ENCODE measurements around the gene LIMCH1. TPM values are rescaled to one million over a fixed set of nuclear protein-coding genes. Genes with fewer than 3 reads are reported as not detected.
"Not testable (repeated sequence)": the region's sequence is repeated elsewhere in the genome, so short reads cannot be mapped to it uniquely, and the experiment has no call there.

The LIMCH1 gene
- total RNA-seq, 2 donors from 2014 or later: 3.1 to 5.8 TPM

- no peaks in the 10 kb centered on the region for H3K9me3 ChIP-seq (ENCODE audit: control insufficient read depth, low read length)
- peaks cover 47% of the 10 kb centered on the region for H3K27me3 ChIP-seq (ENCODE audit: control insufficient read depth, insufficient read depth, low read length, poor library complexity, severe bottlenecking)
- H3K27ac ChIP-seq (ENCODE audit: low read depth, low read length): no peak overlapping the region
- TF ChIP-seq CTCF (conservative IDR thresholded peaks at IDR 0.05): no peak
- DNase-seq: no peak
- H3K27me3 Mint-ChIP-seq (ENCODE audit: insufficient read depth): peaks cover 55% of the 10 kb centered on the region
- H3K4me3 Mint-ChIP-seq: no peak overlapping the region
- no peak overlapping the region for H3K9ac ChIP-seq (ENCODE audit: extremely low read depth, low read length, poor library complexity, severe bottlenecking)
- H3K4me3 ChIP-seq (ENCODE audit: low read length): no peak overlapping the region
- no peak overlapping the region for H3K27ac Mint-ChIP-seq
- no peaks in the 10 kb centered on the region for H3K4me1 Mint-ChIP-seq
- H3K4me1 ChIP-seq (ENCODE audit: control insufficient read depth, insufficient read depth, low read length): no peaks in the 10 kb centered on the region
- H3K36me3 ChIP-seq (ENCODE audit: control insufficient read depth, insufficient read depth, low read length): no peaks in the 10 kb centered on the region
- no peaks in the 10 kb centered on the region for H3K9me3 Mint-ChIP-seq
- no peaks in the 10 kb centered on the region for H3K36me3 Mint-ChIP-seq (ENCODE audit: low read depth)
- WGBS, 2 experiments (ENCODE audit: insufficient coverage in 1 of 2, insufficient read length in 1 of 2): 33 to 87% methylated on average over 1 to 4 of the region's 4 CpGs
Observed at GRCh38 chr4:41702770-41703169, 164.8 kb downstream of the LIMCH1 start.

- H3K36me3 Mint-ChIP-seq (ENCODE audit: low read depth): no peaks in the 10 kb centered on the region
- no peaks in the 10 kb centered on the region for H3K4me1 ChIP-seq (ENCODE audit: control insufficient read depth, insufficient read depth, low read length)
- no peak overlapping the region for H3K4me3 Mint-ChIP-seq
- no peak overlapping the region for H3K4me3 ChIP-seq (ENCODE audit: low read length)
- no peak overlapping the region for H3K9ac ChIP-seq (ENCODE audit: extremely low read depth, low read length, poor library complexity, severe bottlenecking)
- H3K27ac Mint-ChIP-seq: no peak overlapping the region
- no peak for DNase-seq
- peaks cover 47% of the 10 kb centered on the region for H3K27me3 ChIP-seq (ENCODE audit: control insufficient read depth, insufficient read depth, low read length, poor library complexity, severe bottlenecking)
- peaks cover 56% of the 10 kb centered on the region for H3K27me3 Mint-ChIP-seq (ENCODE audit: insufficient read depth)
- no peaks in the 10 kb centered on the region for H3K9me3 ChIP-seq (ENCODE audit: control insufficient read depth, low read length)
- H3K36me3 ChIP-seq (ENCODE audit: control insufficient read depth, insufficient read depth, low read length): no peaks in the 10 kb centered on the region
- 83 to 100% methylated on average over 2 to 3 of the region's 3 CpGs for WGBS, 2 experiments (ENCODE audit: insufficient coverage in 1 of 2, insufficient read length in 1 of 2)
- no peaks in the 10 kb centered on the region for H3K4me1 Mint-ChIP-seq
- no peak overlapping the region for H3K27ac ChIP-seq (ENCODE audit: low read depth, low read length)
- TF ChIP-seq CTCF (conservative IDR thresholded peaks at IDR 0.05): no peak
- no peaks in the 10 kb centered on the region for H3K9me3 Mint-ChIP-seq
Observed at GRCh38 chr4:41703785-41704184, 165.8 kb downstream of the LIMCH1 start.

- Mint-ChIP-seq H3K36me3 (ENCODE audit: low read depth) (no peaks in the 10 kb centered on the region), H3K9me3 (no peaks in the 10 kb centered on the region), H3K27me3 (ENCODE audit: insufficient read depth) (peaks cover 30% of the 10 kb centered on the region), H3K4me3 (no peak overlapping the region), H3K27ac (no peak overlapping the region), H3K4me1 (no peaks in the 10 kb centered on the region)
- 84 to 88% methylated on average over 5 of the region's 5 CpGs for WGBS, 2 experiments (ENCODE audit: insufficient coverage in 1 of 2, insufficient read length in 1 of 2)
- no peaks in the 10 kb centered on the region for H3K9me3 ChIP-seq (ENCODE audit: control insufficient read depth, low read length)
- no peaks in the 10 kb centered on the region for H3K4me1 ChIP-seq (ENCODE audit: control insufficient read depth, insufficient read depth, low read length)
- H3K27ac ChIP-seq (ENCODE audit: low read depth, low read length): no peak overlapping the region
- TF ChIP-seq CTCF (conservative IDR thresholded peaks at IDR 0.05): no peak
- no peak overlapping the region for H3K4me3 ChIP-seq (ENCODE audit: low read length)
- H3K36me3 ChIP-seq (ENCODE audit: control insufficient read depth, insufficient read depth, low read length): no peaks in the 10 kb centered on the region
- no peak for DNase-seq
- H3K27me3 ChIP-seq (ENCODE audit: control insufficient read depth, insufficient read depth, low read length, poor library complexity, severe bottlenecking): peaks cover 21% of the 10 kb centered on the region
- no peak overlapping the region for H3K9ac ChIP-seq (ENCODE audit: extremely low read depth, low read length, poor library complexity, severe bottlenecking)
Observed at GRCh38 chr4:41709844-41710481, 172.0 kb downstream of the LIMCH1 start.

GRCh38 chr4:41711654-41712053 lies 173.7 kb downstream of the LIMCH1 start:
- H3K4me3 ChIP-seq (ENCODE audit: low read length); H3K27ac Mint-ChIP-seq; H3K9ac ChIP-seq (ENCODE audit: extremely low read depth, low read length, poor library complexity, severe bottlenecking); H3K9me3 Mint-ChIP-seq; H3K36me3 Mint-ChIP-seq (ENCODE audit: low read depth); H3K9me3 ChIP-seq (ENCODE audit: control insufficient read depth, low read length); DNase-seq; H3K4me3 Mint-ChIP-seq; H3K4me1 ChIP-seq (ENCODE audit: control insufficient read depth, insufficient read depth, low read length); H3K27ac ChIP-seq (ENCODE audit: low read depth, low read length); H3K4me1 Mint-ChIP-seq; H3K36me3 ChIP-seq (ENCODE audit: control insufficient read depth, insufficient read depth, low read length): not testable (repeated sequence)
- peaks cover 28% of the 10 kb centered on the region for H3K27me3 Mint-ChIP-seq (ENCODE audit: insufficient read depth)
- WGBS, 2 experiments (ENCODE audit: insufficient coverage in 1 of 2, insufficient read length in 1 of 2): 87 to 97% methylated on average over 2 of the region's 2 CpGs
- H3K27me3 ChIP-seq (ENCODE audit: control insufficient read depth, insufficient read depth, low read length, poor library complexity, severe bottlenecking): peaks cover 27% of the 10 kb centered on the region
